GM18873 (cell line): Measurements from ENCODE around the gene RBBP4.
"Not testable (repeated sequence)": the region's sequence is repeated elsewhere in the genome, so short reads cannot be mapped to it uniquely, and the experiment has no call there.

Experiments used
- ATAC-seq: cut with Tn5 transposase; IDR thresholded peaks from one replicate; pipeline ENCODE4 v1.9.1; 2021; ENCODE audit warnings: mild to moderate bottlenecking, moderate library complexity, moderate number of reproducible peaks; ENCODE audit not compliant: unreplicated experiment, low FRiP score

The RBBP4 gene

DNA sequence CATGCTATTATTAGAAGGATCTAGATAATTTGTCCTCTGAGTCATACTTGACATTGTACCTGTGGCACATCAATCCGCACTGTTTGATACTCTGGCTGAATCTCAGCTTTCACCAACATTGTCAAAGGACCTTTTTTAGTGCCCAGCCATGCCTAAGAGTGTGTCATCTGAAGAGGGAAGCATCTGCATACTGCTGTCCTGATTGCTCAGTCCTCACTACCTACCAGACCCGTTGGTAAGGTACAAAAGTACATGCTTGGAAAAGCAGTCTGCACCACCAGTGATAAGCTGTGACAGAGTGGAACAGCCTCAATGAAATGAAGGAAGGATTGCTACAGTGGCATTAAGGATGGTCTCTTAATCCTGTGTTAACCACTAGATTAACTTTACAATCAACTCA, 34.5 kb downstream of the RBBP4 start:
- no peak for ATAC-seq

DNA sequence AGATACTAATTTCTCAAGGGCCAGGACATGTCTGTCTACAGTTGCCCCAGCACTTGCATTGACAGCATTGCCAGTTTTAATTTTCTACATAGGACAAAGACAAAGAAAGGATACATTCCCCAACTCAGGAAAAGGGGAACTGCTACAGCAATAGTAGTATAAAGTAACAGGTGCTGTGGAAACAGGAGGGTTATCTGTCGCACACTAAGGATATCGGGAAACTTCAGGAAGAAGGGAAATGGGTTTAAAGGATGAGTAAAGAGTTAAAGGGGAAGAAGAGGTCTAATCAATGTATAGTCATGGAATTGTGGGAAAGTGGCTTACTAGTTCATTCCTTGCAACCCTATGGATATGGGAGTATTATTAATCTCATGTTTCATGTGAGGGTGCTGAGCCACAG, 35.4 kb downstream of the RBBP4 start:
- no peak for ATAC-seq

DNA sequence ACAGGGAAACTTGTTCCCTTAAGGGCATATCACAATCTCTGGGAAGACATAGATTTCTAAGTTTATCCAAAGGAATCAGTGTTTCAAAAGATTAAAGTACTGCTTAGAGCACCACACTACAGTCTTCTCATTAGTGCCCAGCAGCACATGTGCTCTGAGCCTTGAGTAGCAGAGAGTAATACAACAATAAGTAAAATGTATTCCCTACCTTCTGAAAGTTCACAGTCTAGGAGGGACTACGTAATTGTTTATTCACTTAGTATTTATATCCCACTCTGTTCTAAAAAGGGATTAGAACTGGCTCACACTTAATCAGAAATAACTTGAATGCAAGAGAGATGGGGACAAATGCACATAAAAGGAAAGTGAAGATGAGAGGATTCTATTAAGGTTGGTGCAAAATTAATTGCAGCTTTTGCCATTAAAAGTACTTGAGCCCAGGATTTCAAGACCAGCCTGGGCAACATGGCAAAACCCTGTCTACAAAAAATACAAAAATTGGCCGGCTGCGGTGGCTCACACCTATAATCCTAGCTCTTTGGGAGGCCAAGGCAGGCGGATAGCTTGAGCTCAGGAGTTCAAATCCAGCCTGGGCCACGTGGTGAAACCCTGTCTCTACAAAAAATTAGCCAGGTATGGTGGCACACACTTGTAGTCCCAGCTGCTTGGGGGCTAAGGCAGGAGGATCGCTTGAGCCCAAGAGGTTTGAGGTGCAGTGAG, 42.6 kb downstream of the RBBP4 start:
- ATAC-seq: no peak

DNA sequence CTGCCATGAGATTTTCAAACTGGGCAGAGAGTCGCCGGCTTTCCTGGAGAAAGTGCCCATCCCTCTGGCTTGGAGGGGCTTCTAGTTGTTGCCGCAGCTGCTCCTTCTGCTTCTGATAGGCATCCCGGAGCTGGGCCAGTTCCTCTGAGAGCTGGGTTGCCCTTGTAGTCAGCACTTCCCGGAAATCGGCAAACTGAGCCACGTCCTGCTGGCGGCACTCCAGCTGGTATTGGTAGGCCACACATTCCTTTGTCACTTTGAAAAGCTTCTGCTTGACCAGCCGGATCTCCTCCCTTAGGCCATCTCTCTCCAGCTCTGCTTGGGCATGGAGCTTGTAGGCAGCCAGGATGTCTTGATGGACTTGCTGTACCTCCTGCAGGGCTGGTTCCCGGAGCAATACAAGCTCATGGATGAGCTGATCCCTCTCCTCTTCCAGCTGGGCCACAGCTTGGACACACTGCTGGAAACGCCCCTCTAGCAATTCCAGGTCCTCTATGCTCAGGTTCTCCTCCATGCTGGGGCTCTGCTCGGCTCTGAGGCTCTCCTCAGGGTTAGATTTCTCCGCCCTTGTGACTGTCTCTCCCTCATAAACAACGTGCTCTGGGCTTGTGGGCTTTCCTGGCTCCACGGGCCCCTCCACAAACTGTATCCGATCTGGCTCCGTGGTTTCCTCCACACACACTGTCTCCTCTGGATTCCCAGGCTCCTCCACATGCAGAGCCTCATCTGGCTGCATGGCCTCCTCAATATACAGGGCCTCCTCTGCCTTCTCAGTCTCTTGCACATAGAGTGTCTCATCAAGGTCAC, 44.3 kb downstream of the RBBP4 start:
- no peak for ATAC-seq

DNA sequence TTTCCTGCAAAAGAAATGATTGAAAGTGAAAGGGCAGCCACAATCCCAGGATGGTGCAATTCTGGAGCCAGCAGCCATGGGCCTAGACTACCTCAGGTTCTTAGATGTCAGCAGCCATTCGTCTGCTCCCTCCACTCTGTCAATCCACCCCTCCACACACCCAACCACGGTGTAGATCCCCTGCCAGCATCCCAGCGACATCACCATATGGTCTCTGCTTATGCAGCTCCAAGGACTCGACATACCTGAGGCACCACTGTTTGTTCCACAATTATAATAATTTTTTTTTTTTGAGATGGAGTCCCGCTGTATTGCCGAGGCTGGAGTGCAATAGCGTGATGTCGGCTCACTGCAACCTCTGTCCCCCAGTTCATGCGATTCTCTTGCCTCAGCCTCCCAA, 45.0 kb downstream of the RBBP4 start:
- no peak for ATAC-seq

DNA sequence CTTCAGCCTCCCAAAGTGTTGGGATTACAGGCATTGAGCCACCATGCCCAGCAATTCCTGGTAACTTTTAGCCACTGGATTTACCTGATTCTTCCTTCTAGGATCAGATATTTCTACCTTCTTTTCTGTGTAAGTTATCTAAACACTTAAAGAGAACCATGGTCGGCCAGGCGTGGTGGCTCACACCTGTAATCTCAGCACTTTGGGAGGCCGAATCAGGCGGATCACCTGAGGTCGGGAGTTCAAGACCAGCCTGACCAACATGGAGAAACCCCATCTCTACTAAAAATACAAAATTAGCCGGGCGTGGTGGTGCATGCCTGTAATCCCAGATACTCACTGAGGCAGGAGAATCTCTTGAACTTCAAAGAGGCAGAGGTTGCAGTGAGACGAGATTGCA, 46.0 kb downstream of the RBBP4 start:
- not testable (repeated sequence) for ATAC-seq

DNA sequence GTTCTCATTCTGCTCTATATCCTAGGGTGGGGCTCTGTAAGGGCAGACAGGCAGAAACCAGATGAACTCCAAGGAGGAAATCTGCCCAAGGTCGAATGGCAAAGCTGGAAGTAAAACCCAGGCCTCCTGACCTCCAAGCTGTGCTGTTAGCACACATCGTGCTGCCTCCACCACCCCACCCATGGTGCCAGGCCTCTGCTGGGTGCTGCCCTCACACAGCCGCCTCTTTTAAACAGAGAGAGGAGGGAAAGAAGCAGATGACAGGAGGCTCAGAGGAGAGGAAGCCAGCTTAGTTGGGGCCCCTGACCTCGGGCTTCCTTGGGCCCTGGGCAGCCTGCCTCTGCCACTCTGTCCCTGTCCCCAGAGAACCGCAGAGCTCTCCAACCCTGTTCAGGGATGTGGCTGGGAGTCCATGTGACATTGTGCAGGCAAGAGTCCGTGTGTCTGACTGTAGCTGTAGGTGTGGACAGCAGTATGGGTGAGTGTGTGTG, 50.5 kb downstream of the RBBP4 start:
- ATAC-seq: no peak

DNA sequence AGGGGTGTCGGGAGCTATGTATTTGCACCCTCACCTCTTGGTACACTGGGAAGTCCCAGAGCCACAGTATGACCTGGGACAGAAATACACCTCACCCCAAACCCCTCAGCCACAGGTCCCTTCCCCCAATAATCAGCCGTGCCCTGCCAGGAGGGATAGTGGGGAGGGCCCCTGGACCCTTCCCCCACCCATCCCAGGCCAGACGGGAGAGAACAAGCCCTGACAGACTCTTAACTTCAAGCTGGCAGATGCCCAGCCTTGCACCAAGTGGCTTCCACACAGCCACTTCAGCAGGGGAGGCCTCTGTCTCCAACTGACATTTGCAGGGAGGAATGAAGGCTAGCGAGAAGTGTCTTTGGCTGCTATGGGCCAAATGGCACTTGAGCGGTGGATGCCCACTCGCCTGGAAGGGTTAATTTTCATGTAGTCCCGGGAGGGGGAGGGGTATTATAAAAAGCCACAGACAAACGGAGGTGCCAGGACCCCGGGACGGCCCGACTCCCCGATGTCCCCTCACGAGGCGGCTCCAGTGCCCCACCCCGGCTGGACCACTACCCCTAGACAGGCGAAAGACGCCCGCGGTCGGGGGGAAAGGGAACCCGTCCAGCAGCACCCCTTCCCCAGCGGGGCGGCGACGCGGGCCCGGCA, 51.1 kb downstream of the RBBP4 start:
- ATAC-seq: no peak

DNA sequence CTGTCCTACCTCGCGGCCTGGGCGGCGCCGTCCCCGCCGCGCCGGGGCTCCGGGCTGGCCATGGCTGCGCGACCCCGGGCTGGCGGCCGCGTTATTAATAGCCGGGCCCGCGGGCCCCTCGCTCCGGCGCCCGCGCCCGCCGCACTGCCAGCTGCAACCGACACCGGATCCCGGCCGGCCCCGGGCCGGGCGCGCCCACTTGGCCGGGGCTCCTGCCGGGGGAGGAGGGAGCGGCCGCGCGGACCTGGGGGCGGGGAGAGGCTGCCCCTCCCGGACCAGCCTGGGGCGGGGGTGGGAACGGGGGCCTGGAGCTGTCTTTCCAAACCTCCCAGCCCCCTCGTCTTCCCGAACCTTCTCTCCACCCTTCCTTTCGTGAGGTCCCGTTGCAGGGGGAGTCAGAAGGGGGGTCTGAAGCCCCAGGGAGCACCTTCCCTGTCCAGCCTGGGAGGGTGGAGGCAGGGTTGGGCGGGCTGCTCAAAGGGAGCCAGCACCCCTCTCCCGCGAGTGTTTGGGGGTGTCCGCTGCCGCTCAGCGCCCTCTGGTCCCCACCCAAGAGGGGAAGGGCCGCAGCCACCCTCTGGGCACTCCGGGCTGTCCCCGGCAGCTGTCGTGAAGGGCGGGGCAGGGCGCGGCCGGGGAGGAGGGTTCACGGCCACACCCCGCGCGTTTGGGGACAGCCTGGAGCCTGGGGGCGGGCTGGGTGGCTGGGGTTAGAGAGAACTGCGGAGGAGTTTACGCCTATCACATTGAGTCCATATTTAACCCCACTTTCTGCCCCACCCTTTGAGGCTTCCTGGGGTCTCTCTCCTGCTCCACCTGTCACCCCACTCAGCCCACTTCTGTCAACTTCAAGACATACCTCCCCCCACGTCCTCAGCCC, 51.8 kb downstream of the RBBP4 start, which contains the start of gene SYNC:
Gene SYNC, minus strand, starts transcription at position 172 of the 880 bp plus-strand sequence. Its CDS starts 110 bp downstream, at position 62.
- ATAC-seq: no peak

DNA sequence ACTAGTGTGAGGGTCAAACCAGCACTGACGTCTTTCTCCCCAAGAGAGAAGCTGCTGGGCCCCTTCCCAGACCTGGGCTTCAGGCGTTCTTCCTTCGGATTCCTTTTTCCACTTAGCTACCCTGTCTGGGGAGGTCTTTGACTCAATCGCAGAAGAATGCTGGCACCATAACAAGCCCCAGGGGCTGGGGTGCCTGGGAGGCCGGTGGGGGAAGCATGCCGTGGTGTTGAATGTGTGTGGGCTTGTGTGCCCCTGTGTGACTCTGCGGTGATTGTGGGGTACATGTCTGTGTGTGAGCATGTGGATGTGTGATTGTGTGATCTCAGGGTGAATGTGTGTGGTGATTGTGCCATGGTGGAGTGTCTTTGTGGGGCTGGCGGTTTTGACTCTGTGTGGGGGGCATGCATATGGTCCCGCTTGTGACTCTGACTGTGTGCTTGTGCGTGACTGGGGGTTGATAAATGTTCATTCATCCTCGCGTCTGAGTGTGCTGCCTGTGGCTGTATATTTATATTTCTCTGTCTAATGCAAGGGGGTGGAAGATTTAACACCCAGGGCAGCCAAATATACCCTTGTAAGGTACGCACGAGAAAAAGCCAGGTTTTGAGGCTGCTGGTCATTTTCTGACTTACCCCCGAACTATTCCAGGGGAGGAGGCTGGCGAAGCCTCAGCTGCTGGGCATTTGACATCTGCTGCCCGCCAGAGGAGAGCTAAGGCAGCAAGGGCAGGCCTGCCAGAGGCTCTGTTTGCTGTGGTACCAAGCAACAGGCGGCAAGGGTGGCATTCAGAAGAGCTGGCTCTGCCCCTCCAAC, 52.7 kb downstream of the RBBP4 start:
- no peak for ATAC-seq

DNA sequence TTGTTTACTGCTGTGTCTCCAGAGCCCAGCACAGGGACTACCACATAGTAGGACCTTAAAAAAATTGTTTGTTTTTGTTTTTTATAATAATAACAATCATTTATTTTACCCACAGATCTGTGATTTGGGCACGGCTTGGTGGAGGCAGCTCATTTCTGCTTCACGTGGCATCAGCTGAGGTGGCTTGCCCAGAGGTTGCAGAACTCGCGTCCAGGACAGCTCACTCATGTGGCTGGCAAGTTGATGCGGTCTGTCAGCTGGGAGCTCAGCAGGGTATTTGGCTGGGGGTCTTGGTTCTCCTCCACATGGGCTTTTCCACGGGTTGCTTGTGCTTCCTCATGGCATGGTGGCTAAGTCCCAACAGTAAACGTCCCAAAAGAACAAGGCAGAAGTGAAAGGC, 54.5 kb downstream of the RBBP4 start:
- ATAC-seq: no peak

DNA sequence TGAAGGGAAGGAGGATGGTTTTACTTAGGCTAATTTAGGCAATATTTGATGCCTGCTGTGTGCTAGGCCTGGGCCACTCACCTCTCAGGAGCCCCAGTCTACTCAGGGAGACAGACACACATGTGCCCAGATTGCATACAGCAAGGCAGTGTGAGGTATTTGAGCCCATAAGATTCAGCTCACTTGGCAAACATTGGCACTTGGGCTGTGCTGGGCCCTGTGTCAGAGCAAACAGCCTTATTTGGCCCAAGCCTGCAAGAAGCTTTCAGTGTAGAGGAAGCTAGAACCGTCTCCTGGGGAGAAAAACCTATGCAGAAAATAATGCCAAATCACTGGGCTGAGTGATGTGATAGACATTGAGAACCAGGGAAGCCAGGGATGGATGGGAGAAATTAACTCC, 55.5 kb downstream of the RBBP4 start:
- ATAC-seq: no peak

DNA sequence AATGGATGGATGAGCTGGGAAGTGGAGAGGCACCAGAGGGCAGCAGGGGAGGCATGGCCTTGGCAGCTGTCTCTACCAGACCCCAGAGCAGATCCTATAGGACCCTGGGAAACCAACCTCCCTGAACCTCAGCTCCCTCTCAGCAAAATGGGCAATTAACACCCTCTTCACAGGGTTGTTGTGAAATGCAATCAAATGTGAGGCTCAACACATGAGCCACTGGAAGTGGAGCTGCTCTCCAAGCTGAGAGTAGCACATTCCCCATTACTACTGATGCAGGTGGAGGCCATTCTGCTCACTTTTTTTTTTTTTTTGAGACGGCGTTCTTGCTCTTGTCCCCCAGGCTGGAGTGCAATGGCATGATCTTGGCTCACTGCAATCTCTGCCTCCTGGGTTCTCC, 58.1 kb downstream of the RBBP4 start:
- no peak for ATAC-seq

DNA sequence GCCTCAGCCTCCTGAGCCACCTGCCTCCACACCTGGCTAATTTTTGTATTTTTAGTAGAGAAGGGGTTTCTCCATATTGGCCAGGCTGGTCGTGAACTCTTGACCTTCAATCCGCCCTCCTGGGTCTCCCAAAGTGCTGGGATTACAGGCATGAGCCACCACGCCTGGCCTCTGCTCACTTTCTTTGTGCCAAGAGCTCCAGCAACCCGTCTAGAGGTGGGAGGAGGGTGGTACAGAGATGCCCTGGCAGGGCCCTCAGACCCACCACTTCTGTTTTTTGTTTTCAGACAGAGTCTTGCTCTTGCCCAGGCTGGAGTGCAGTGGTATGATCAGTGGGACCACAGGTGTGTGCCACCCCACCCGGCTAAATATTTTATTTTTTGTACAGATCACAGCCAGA, 58.5 kb downstream of the RBBP4 start:
- no peak for ATAC-seq

DNA sequence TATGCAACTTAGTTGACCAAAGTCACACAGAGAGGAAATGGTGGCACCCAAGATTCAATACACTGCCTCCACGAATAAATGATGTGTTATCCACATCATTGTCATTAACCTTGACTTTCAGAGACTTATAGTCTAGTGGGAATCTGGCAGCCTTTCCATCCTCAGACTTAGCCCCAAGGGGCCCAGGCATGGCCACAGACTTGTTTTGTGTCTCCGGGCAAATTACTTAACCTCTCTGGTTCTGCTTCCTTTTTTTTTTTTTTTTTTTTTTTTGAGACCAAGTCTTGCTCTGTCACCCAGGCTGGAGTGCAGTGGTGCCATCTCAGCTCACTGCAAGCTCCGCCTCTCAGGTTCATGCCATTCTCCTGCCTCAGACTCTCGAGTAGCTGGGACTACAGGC, 60.2 kb downstream of the RBBP4 start:
- ATAC-seq: not testable (repeated sequence)

DNA sequence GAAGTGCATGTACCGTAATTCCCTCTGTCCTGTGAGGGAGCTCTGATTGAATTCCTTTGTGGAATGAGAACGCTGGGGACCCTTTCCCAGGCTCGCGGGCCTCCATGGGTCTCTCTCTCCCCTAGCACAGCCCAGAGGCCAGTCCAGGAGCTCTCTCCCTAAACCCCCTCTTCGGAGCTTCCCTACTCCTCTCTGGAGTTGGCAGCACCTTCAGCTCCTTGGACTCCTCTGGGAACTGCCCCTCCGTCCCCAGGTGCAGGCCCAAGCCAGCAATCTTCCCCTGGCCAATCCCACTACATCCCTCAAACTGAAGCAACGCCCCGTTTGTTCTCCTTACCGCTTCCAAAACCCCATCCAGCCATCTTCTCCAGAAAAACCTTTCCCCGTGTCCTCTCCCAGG, 62.1 kb downstream of the RBBP4 start:
- no peak for ATAC-seq

DNA sequence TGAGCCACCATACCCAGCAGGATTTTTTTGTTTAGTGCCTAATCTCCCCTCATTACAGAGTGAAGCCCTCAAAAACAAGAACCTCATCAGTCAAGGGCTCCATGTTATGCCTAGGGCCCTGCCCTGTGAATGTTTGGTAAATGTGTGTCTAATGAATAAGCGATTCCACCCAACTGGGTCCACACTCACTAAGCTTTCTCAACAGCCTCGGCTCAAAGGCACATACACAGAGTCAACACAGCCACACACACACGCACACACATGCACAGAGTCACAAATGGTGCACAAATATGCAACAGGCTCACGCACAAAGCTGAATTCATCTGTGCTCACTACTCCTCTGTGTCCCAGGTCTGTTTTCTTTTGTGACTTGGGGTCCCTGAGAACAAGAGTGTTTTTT, 63.3 kb downstream of the RBBP4 start:
- ATAC-seq: no peak

DNA sequence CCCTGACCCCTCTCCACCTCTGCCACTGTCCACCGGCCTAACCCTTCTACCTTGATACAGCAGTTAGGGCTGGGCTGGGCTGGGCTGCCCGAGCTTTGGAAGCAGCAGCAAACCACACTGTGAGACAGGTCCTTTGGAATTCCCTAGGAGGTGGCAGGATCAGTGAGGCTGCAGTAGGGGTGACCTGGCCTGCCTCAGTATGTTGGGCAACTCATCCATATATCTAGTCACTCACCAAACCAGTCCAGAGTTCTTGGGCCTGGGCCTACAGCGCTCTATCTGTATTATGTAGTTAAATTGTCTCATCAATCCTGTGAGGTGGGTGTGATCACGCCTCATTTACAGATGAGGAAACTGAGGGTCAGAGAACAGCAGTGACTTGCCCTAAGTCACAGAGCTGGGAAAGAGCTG, 64.9 kb downstream of the RBBP4 start:
- ATAC-seq: no peak

DNA sequence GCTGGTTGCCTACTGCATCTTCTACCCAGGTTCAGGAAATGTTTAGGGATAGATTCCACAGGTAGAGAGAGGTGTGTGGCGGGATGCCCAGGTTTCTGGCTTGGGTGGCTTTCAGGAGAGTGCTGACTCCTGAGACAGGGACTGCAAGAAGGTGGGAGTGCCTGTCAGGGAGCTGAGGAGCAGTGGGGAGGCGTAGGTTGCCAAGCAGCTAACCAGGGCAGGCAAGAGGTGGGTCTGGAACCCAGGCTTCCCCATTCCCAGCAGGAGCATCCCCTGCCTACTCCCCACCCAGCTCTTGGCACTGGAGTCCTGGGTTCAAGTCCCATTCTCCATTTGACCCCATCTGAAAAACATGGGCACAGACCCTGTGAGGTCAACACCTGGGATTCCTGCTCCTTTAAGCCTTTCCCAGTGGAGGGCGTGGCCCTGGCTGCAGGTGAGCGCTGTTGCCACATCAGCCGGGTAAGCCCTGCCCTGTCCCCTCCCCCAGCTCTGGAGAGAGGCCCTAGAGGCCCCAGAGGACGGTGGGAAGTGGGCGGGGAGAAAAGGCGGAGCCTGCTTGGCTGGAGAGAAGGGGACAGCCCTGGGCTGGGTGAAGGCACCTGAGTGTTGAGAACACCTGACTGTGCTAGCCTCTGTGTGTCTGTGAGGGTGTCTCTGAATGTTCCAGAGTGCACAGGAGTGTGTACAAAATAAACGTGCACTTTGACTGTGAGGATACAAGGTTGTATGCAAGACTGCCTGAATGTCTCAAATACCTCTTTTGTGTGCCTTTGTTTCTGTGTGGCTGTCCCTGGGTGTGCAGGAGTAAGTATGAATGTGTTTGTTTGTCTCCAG, 65.5 kb downstream of the RBBP4 start:
- ATAC-seq: no peak
